ENCODE results near the gene NKX1-2. TPM values are rescaled to one million over a fixed set of nuclear protein-coding genes. Genes with fewer than 3 reads are reported as not detected.

The NKX1-2 gene
- total RNA-seq, 1 experiment from 2014 or later = not detected

- CTCF ChIA-PET = no interaction called here
- intact Hi-C loops (cut with micrococcal nuclease; ENCODE audit: unreplicated experiment) = no loop called here
- no TSS peak for BruUV-seq (replicated peaks)
Observed at GRCh38 chr10:124470544-124471434, 21.0 kb upstream of the NKX1-2 start.

GRCh38 chr10:124469956-124470484 is 20.2 kb upstream of the NKX1-2 start:
- no TSS peak for BruUV-seq (replicated peaks)
- H3K36me3 ChIP-seq (ENCODE audit: insufficient read depth, low read length, poor library complexity, severe bottlenecking) = no peaks in the 10 kb centered on the region
- no peak for DNase-seq (ENCODE audit: low spot score)
- POLR2A ChIA-PET (ENCODE audit: low non-redundant PET) = no interaction called here
- CTCF ChIA-PET = no interaction called here
- no peaks in the 10 kb centered on the region for H3K4me1 ChIP-seq (ENCODE audit: insufficient read depth, low read length, poor library complexity, severe bottlenecking)
- TF ChIP-seq CTCF (conservative IDR thresholded peaks at IDR 0.05; ENCODE audit: low read depth, low read length) = no peak
- TF ChIP-seq EZH2 (IDR thresholded peaks at IDR 0.05; ENCODE audit: borderline replicate concordance, low read depth, low read length, poor library complexity, severe bottlenecking) = no peak
- no peak overlapping the region for H3K27ac ChIP-seq (ENCODE audit: low read depth, low read length, poor library complexity, severe bottlenecking)
- H3K9me3 ChIP-seq (ENCODE audit: low read depth, low read length, poor library complexity, severe bottlenecking) = no peaks in the 10 kb centered on the region
- H3K4me3 ChIP-seq (ENCODE audit: low read depth, low read length, poor library complexity, severe bottlenecking) = no peak overlapping the region
- intact Hi-C loops (cut with micrococcal nuclease; ENCODE audit: unreplicated experiment) = no loop called here
- no peaks in the 10 kb centered on the region for H3K27me3 ChIP-seq (replicated peaks; ENCODE audit: insufficient read depth, low read depth, low read length, poor library complexity)

More at GRCh38 chr10:124470544-124471434, 21.0 kb upstream of the NKX1-2 start:
- POLR2A ChIA-PET (ENCODE audit: low non-redundant PET) = no interaction called here
- TF ChIP-seq CTCF (conservative IDR thresholded peaks at IDR 0.05; ENCODE audit: low read depth, low read length) (no peak), EZH2 (IDR thresholded peaks at IDR 0.05; ENCODE audit: borderline replicate concordance, low read depth, low read length, poor library complexity, severe bottlenecking) (no peak)
- H3K27me3 ChIP-seq (replicated peaks; ENCODE audit: insufficient read depth, low read depth, low read length, poor library complexity) = no peaks in the 10 kb centered on the region
- H3K36me3 ChIP-seq (ENCODE audit: insufficient read depth, low read length, poor library complexity, severe bottlenecking) = no peaks in the 10 kb centered on the region
- no peaks in the 10 kb centered on the region for H3K9me3 ChIP-seq (ENCODE audit: low read depth, low read length, poor library complexity, severe bottlenecking)
- H3K4me3 ChIP-seq (ENCODE audit: low read depth, low read length, poor library complexity, severe bottlenecking) = no peak overlapping the region
- no peak for DNase-seq (ENCODE audit: low spot score)
- no peaks in the 10 kb centered on the region for H3K4me1 ChIP-seq (ENCODE audit: insufficient read depth, low read length, poor library complexity, severe bottlenecking)
- no peak overlapping the region for H3K27ac ChIP-seq (ENCODE audit: low read depth, low read length, poor library complexity, severe bottlenecking)

- H3K27me3 ChIP-seq (replicated peaks; ENCODE audit: insufficient read depth, low read depth, low read length, poor library complexity) = no peaks in the 10 kb centered on the region
- TF ChIP-seq CTCF (conservative IDR thresholded peaks at IDR 0.05; ENCODE audit: low read depth, low read length) = no peak
- ChIA-PET POLR2A (ENCODE audit: low non-redundant PET) (no interaction called here), CTCF (no interaction called here)
- no peaks in the 10 kb centered on the region for H3K36me3 ChIP-seq (ENCODE audit: insufficient read depth, low read length, poor library complexity, severe bottlenecking)
- no peak overlapping the region for H3K27ac ChIP-seq (ENCODE audit: low read depth, low read length, poor library complexity, severe bottlenecking)
- DNase-seq (ENCODE audit: low spot score) = no peak
- H3K4me3 ChIP-seq (ENCODE audit: low read depth, low read length, poor library complexity, severe bottlenecking) = no peak overlapping the region
- H3K4me1 ChIP-seq (ENCODE audit: insufficient read depth, low read length, poor library complexity, severe bottlenecking) = no peaks in the 10 kb centered on the region
- BruUV-seq (replicated peaks) = no TSS peak
- intact Hi-C loops (cut with micrococcal nuclease; ENCODE audit: unreplicated experiment) = no loop called here
- no peaks in the 10 kb centered on the region for H3K9me3 ChIP-seq (ENCODE audit: low read depth, low read length, poor library complexity, severe bottlenecking)
Observed at GRCh38 chr10:124468624-124469023, 18.8 kb upstream of the NKX1-2 start.
